GM23338 (cell line): ENCODE measurements around the gene CCNI2. TPM values are rescaled to one million over a fixed set of nuclear protein-coding genes. Genes with fewer than 3 reads are reported as not detected.

ENCODE experiments used
- ATAC-seq: fragments of 200-7000 bp; cut with Tn5 transposase; 3 replicates; pipeline ENCODE4 v1.9.1; 2020
- DNase-seq: peaks from one replicate; pipeline ENCODE4 v3.0.0-alpha.2; 2015; ENCODE audit warnings: low spot score
- H2AFZ ChIP-seq: fragments of 200-600 bp; sonication (generic); 2 replicates; pipeline ENCODE4 v1.8.0; 2016; ENCODE audit warnings: antibody characterized with exemption, mild to moderate bottlenecking, moderate library complexity
- H3F3A ChIP-seq: fragments of 200-600 bp; sonication (generic); replicated peaks from 2 replicates; pipeline ENCODE4 v1.8.0; 2017; ENCODE audit warnings: antibody characterized with exemption, mixed run types, low read depth
- H3K27ac ChIP-seq: fragments of 200-600 bp; sonication (generic); 2 replicates; pipeline ENCODE4 v1.6.1; 2016; ENCODE audit warnings: low read depth
- H3K27me3 ChIP-seq: fragments of 200-600 bp; sonication (generic); 2 replicates; pipeline ENCODE4 v1.8.0; 2016; ENCODE audit warnings: mild to moderate bottlenecking, mixed run types, moderate library complexity; ENCODE audit not compliant: insufficient read depth
- H3K36me3 ChIP-seq: fragments of 200-600 bp; sonication (generic); 2 replicates; pipeline ENCODE4 v1.8.0; 2016; ENCODE audit warnings: mild to moderate bottlenecking; ENCODE audit not compliant: insufficient read depth
- H3K4me1 ChIP-seq: fragments of 200-600 bp; sonication (generic); 2 replicates; pipeline ENCODE4 v1.8.0; 2016; ENCODE audit warnings: mild to moderate bottlenecking, moderate library complexity; ENCODE audit not compliant: insufficient read depth
- H3K4me2 ChIP-seq: fragments of 200-600 bp; sonication (generic); 2 replicates; pipeline ENCODE4 v1.7.1; 2017; ENCODE audit warnings: mixed run types
- H3K4me3 ChIP-seq: fragments of 200-600 bp; sonication (generic); 2 replicates; pipeline ENCODE4 v1.6.1; 2016; ENCODE audit warnings: mixed run types
- H3K79me2 ChIP-seq: fragments of 200-600 bp; sonication (generic); replicated peaks from 2 replicates; pipeline ENCODE4 v1.8.0; 2017; ENCODE audit warnings: mild to moderate bottlenecking; ENCODE audit not compliant: insufficient read depth
- H3K9me2 ChIP-seq: fragments of 200-600 bp; sonication (generic); 2 replicates; pipeline ENCODE4 v1.8.0; 2017; ENCODE audit not compliant: insufficient read depth
- H4K20me1 ChIP-seq: fragments of 200-600 bp; sonication (generic); replicated peaks from 2 replicates; pipeline ENCODE4 v1.8.0; 2017; ENCODE audit warnings: mild to moderate bottlenecking; ENCODE audit not compliant: insufficient read depth
- H3K27ac Mint-ChIP-seq: 2 replicates; pipeline ENCODE4 v1.8.0; 2020; ENCODE audit warnings: inconsistent platforms, mild to moderate bottlenecking, moderate library complexity, mixed read lengths
- H3K27me3 Mint-ChIP-seq: 3 replicates; pipeline ENCODE4 v1.8.0; 2022; ENCODE audit warnings: low read depth, mild to moderate bottlenecking, moderate library complexity, mixed read lengths, inconsistent platforms; ENCODE audit not compliant: insufficient read depth, poor library complexity
- H3K36me3 Mint-ChIP-seq: 3 replicates; pipeline ENCODE4 v1.8.0; 2021; ENCODE audit warnings: low read depth, mild to moderate bottlenecking, inconsistent platforms, moderate library complexity, mixed read lengths
- H3K4me1 Mint-ChIP-seq: 3 replicates; pipeline ENCODE4 v1.8.0; 2020; ENCODE audit warnings: mild to moderate bottlenecking, inconsistent platforms, mixed read lengths
- H3K4me3 Mint-ChIP-seq: 3 replicates; pipeline ENCODE4 v1.8.0; 2021; ENCODE audit warnings: moderate library complexity, mild to moderate bottlenecking, inconsistent platforms, mixed read lengths
- H3K9me3 Mint-ChIP-seq: 3 replicates; pipeline ENCODE4 v1.8.0; 2020; ENCODE audit warnings: moderate library complexity, mild to moderate bottlenecking, inconsistent platforms, mixed read lengths
- CREB1 ChIP-seq: fragments of 250-450 bp; sonication (Bioruptor Pico); IDR thresholded peaks from 2 replicates; pipeline ENCODE4 v1.5.0; 2020; ENCODE audit warnings: low read depth, mild to moderate bottlenecking, moderate library complexity
- CTCF ChIP-seq, 2 experiments: fragments of 200-600 bp in 1 of 2; sonication (generic) in 1 of 2; conservative IDR thresholded peaks; 2 replicates each; pipeline versions ENCODE4 v1.5.1 to v1.6.1; 2016 to 2017; ENCODE audit warnings: antibody characterized with exemption in 2 of 2, low read depth in 2 of 2, mild to moderate bottlenecking in 2 of 2, moderate library complexity in 1 of 2
- ETS1 ChIP-seq: IDR thresholded peaks from 2 replicates; pipeline ENCODE4 v1.6.1; 2016; ENCODE audit warnings: antibody characterized with exemption
- EZH2phosphoT487 ChIP-seq: fragments of 200-600 bp; sonication (generic); IDR thresholded peaks from one replicate; pipeline ENCODE4 v1.8.1; 2018; ENCODE audit warnings: antibody characterized with exemption; ENCODE audit not compliant: unreplicated experiment
- JUNB ChIP-seq: IDR thresholded peaks from one replicate; pipeline ENCODE4 v1.6.1; 2016; ENCODE audit warnings: antibody characterized with exemption; ENCODE audit not compliant: unreplicated experiment
- NANOG ChIP-seq: IDR thresholded peaks from 2 replicates; pipeline ENCODE4 v1.6.1; 2016; ENCODE audit warnings: antibody characterized with exemption, borderline replicate concordance
- POLR2AphosphoS5 ChIP-seq: IDR thresholded peaks from 2 replicates; pipeline ENCODE4 v1.6.1; 2016; ENCODE audit warnings: antibody characterized with exemption, low read depth
- ZNF114 ChIP-seq: fragments of 250-450 bp; sonication (Bioruptor Pico); IDR thresholded peaks from 2 replicates; pipeline ENCODE4 v1.5.0; 2020; ENCODE audit warnings: mild to moderate bottlenecking, moderate library complexity
- ZNF462 ChIP-seq: fragments of 250-450 bp; sonication (Bioruptor Pico); IDR thresholded peaks from 2 replicates; pipeline ENCODE4 v1.5.0; 2020; ENCODE audit warnings: mild to moderate bottlenecking, moderate library complexity
- polyA plus RNA-seq: library from polyadenylated mRNA; unstranded; fragments of >200 nt; fragmentation: Nextera tagmentation; extraction: Ambion mirVana; gene quantifications from 2 replicates; pipeline ENCODE4 v1.2.1, GENCODE V29; 2016
- total RNA-seq: library from RNA; depleted of rRNA; stranded (reverse); fragments of >200 nt; shearing (Covaris generic); gene quantifications from 2 replicates; pipeline ENCODE4 v1.2.3, GENCODE V29; 2014

The CCNI2 gene
- total and polyA plus RNA-seq, 2 experiments from 2014 or later = 0.55 to 2.5 TPM

- H3K36me3 ChIP-seq = no peaks in the 10 kb centered on the region
- H3F3A ChIP-seq = no peaks in the 10 kb centered on the region
- H3K27ac ChIP-seq = no peak overlapping the region
- no peaks in the 10 kb centered on the region for H3K4me1 ChIP-seq
- no peak overlapping the region for H3K4me3 ChIP-seq
- Mint-ChIP-seq H3K4me3 (no peak overlapping the region), H3K27ac (no peak overlapping the region), H3K36me3 (peaks cover 15% of the 10 kb centered on the region; the same call in 1 of the 3 replicates), H3K27me3 (peaks cover 10% of the 10 kb centered on the region), H3K4me1 (no peaks in the 10 kb centered on the region; the same call in 2 of the 3 replicates), H3K9me3 (no peaks in the 10 kb centered on the region)
- no peaks in the 10 kb centered on the region for H3K79me2 ChIP-seq
- no peaks in the 10 kb centered on the region for H3K27me3 ChIP-seq
- H3K4me2 ChIP-seq = no peak overlapping the region
- no peaks in the 10 kb centered on the region for H4K20me1 ChIP-seq
- TF ChIP-seq CREB1 (no peak), JUNB (no peak)
- DNase-seq = no peak
- no peak overlapping the region for H2AFZ ChIP-seq
- ATAC-seq = no peak
- H3K9me2 ChIP-seq = no peaks in the 10 kb centered on the region
These were observed 16.8 kb downstream of the CCNI2 start for GRCh38 chr5:132764051-132764450.

GRCh38 chr5:132764671-132765238 lies 17.5 kb downstream of the CCNI2 start:
- Histone ChIP-seq H3K4me3 (no peak overlapping the region), H3F3A (no peaks in the 10 kb centered on the region), H3K79me2 (0 out of 2 replicates have a peak, but pooled peaks cover 4% of the 10 kb centered on the region), H2AFZ (no peak overlapping the region), H3K36me3 (no peaks in the 10 kb centered on the region), H3K27ac (no peak overlapping the region), H4K20me1 (no peaks in the 10 kb centered on the region), H3K27me3 (no peaks in the 10 kb centered on the region), H3K4me2 (no peak overlapping the region), H3K9me2 (no peaks in the 10 kb centered on the region), H3K4me1 (no peaks in the 10 kb centered on the region)
- TF ChIP-seq CREB1 (no peak), ZNF462 (CRISPR knock-in tag) (no peak), NANOG (no peak), ETS1 (no peak), POLR2AphosphoS5 (no peak), EZH2phosphoT487 (no peak), ZNF114 (CRISPR knock-in tag) (no peak), JUNB (no peak), CTCF (conservative IDR thresholded peaks at IDR 0.05; ENCODE audit: low read depth in 2 of 2) (no peak)
- Mint-ChIP-seq H3K4me3 (no peak overlapping the region), H3K36me3 (peaks cover 15% of the 10 kb centered on the region; the same call in 1 of the 3 replicates), H3K9me3 (no peaks in the 10 kb centered on the region), H3K27me3 (peaks cover 10% of the 10 kb centered on the region), H3K27ac (no peak overlapping the region), H3K4me1 (no peaks in the 10 kb centered on the region)
- ATAC-seq (no peak), DNase-seq (no peak)
